Measurements from ENCODE around the gene PRAMEF12.

DNA sequence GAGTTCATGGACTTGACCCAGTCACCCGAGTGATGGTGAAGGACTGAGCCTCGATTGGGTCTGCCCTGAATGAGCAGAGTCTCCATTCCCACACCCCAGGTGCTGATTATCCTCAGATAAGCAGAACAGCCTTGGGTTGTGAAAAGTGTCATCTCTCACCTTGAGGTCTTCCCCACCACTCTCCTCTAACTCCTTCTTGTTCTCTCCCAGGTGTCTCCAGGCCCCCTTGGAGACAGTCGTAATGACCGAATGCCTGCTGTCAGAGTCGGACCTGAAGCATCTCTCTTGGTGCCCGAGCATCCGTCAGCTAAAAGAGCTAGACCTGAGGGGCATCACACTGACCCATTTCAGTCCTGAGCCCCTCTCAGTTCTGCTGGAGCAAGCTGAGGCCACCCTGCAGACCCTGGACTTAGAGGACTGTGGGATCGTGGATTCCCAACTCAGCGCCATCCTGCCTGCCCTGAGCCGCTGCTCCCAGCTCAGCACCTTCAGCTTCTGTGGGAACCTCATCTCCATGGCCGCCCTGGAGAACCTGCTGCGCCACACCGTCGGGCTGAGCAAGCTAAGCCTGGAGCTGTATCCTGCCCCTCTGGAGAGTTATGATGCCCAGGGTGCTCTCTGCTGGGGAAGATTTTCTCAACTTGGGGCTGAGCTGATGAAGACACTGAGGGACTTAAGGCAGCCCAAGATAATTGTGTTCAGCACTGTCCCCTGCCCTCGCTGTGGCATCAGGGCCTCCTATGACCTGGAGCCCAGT is 3.4 kb downstream of the PRAMEF12 start:
- TF ChIP-seq, protein P1, sequence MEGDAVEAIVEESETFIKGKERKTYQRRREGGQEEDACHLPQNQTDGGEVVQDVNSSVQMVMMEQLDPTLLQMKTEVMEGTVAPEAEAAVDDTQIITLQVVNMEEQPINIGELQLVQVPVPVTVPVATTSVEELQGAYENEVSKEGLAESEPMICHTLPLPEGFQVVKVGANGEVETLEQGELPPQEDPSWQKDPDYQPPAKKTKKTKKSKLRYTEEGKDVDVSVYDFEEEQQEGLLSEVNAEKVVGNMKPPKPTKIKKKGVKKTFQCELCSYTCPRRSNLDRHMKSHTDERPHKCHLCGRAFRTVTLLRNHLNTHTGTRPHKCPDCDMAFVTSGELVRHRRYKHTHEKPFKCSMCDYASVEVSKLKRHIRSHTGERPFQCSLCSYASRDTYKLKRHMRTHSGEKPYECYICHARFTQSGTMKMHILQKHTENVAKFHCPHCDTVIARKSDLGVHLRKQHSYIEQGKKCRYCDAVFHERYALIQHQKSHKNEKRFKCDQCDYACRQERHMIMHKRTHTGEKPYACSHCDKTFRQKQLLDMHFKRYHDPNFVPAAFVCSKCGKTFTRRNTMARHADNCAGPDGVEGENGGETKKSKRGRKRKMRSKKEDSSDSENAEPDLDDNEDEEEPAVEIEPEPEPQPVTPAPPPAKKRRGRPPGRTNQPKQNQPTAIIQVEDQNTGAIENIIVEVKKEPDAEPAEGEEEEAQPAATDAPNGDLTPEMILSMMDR (IDR thresholded peaks at IDR 0.05): no peak
- no peak for TF ChIP-seq POLR2A (IDR thresholded peaks at IDR 0.05)
